GM21717 (cell line): ENCODE data around the gene LHX2.

Source experiments
- ATAC-seq: cut with Tn5 transposase; IDR thresholded peaks from one replicate; pipeline ENCODE4 v1.9.1; 2021; ENCODE audit warnings: mild to moderate bottlenecking, moderate library complexity; ENCODE audit not compliant: unreplicated experiment

Gene LHX2

DNA sequence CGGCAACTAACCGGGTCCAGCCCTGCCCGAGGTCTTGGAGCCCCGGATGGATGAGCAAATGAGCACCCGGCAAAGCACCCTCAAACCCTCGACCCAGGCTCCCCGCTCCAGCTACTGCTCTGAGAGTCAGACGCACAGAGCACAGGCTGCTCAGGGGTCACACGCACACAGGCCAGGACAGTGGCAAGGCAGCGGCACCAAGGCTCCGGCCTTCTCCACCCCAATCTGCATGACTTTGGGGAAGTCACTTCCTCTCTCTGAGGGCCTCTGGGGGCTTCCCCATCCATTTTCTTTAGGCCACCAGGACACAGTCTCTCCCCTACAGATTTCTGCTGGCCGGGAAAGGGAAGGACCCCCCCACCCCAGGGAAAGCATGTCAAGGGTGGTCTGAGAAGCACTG lies 18.0 kb downstream of the LHX2 start:
- ATAC-seq = no peak

DNA sequence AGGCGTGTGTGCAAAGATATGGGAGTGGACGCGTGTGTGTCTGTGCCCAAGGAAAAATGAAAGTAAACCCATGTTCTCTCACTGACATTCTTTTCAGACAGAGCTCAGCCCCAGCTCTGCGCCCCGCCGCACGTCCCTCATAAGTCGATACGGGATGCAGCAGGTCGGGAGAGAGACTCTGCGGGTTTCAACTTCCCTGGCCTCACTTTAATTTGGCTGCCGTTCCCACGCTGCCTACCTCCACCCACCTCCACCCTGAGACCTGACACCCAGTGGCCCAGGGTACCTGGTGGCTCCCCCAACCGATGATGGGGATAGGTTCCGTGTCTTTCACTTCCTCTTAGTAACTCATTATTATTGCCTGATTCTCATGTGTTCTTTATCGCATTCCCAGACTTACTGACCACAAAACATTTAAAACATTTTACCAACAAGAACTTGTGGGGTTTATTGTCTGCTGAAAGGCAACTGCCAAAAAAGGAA lies 19.4 kb downstream of the LHX2 start:
- ATAC-seq = no peak

DNA sequence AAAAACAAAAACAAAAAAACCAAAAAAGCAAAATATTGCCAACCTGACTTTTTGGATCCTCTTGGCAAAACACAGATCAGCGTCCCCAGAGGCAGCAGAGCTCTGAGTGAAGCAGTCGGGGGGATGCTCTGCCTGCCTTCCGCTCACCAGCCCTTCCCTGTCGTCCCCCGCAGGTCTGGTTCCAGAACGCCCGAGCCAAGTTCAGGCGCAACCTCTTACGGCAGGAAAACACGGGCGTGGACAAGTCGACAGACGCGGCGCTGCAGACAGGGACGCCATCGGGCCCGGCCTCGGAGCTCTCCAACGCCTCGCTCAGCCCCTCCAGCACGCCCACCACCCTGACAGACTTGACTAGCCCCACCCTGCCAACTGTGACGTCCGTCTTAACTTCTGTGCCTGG lies 20.7 kb downstream of the LHX2 start:
- no peak for ATAC-seq

DNA sequence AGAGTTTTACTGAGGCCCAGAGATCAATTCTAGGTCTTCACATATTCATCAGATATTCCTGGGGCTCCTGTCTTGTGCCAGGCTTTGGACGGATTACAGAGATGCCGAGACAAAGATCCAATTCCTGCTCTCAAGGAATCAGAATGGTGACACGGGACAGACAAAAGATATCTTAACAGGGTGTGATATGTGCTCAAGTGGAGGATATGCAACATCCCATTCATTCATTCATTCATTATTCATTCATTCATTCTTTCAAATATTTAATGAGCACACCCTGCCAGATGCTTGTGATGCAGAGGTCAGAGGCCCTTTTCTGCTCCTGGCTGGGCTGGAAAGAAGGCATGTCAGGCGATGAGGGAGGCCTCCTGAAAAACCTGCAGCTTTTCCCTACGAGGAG lies 21.8 kb downstream of the LHX2 start:
- no peak for ATAC-seq

DNA sequence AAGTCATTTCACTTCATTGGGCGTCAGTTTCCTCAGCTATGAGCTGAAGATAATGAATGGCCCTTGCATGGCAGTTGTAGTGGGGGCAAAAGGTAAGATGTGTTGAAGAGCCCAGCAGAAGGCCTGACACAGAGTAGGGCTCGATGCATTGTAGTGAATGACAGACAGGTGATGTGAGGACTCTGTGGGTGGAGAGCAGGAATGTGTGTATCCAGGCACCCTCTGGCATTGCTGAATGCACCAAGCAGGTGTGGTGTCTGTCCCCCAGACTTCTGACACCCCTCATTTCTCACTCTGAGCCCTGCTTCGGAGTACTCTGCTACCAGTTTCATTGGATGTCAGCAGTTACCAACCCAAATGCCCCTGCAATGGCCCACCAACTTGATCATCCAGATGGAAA lies 22.4 kb downstream of the LHX2 start:
- ATAC-seq = no peak

DNA sequence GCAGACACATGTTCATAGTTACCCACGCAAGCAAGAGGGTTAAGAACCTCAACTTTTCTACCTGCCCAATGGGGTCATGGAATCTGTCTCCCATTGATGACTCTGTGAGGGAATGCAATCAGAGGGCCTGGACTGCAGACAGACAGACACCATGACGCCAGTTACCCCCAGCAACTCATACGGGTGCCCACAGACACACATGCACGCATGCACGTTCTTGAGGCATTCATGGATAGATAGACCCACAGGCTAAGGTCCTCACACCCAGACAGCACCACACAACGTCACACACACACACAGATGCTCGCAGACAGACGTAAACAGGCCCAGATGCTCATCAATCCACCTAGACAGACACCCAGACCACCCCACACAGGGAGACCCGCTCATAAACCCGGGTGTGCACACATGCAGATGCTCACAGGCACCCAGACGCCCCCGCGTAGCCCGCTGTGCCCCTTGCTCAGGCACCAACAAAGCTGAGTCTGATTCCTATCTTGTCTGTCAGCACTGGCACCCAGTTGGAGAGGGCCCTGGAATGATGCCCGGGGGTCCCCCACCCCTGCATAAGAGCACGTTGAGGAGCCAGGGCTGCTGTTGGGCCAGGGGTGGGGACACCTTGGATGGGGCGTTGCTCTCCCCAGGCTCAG lies 23.6 kb downstream of the LHX2 start:
- no peak for ATAC-seq

DNA sequence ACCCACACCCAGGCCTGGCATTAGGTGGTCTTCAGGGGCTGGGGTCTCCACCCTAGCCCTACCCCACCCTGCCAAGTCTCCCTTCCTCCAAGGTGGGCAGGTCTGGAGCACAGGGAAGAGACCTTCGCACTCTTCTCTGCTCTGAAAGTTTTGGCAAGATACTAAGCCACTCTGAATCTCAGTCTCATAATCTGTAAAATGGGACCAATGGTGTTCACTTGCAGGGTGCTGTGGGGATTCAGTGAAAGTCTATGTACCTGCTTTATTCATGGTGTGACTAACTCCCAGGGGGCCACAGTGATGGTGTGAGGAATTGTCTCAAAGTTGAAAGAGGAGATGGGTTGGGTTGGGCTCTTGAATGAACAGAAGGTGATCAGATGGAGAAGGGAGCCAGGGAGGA lies 25.0 kb downstream of the LHX2 start:
- no peak for ATAC-seq

DNA sequence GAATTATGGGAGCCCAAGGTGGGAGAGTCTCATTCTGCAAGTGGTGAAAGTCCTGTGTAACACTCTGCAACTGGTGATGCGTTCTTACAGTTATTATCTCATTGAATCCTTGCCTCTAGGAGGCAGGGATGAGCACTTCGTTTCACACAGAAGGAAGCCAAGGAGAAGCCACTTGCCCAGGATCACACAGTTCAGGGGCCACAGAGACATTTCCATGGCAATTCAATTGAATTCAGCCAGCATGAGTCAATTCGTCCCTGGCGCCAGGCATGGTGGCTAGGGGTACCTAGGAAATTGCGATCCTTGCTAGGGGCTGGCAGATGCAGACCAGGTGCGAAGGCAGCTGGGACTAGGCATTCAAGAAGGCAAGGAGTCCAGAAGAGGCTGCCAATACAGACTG lies 26.2 kb downstream of the LHX2 start:
- ATAC-seq = no peak

DNA sequence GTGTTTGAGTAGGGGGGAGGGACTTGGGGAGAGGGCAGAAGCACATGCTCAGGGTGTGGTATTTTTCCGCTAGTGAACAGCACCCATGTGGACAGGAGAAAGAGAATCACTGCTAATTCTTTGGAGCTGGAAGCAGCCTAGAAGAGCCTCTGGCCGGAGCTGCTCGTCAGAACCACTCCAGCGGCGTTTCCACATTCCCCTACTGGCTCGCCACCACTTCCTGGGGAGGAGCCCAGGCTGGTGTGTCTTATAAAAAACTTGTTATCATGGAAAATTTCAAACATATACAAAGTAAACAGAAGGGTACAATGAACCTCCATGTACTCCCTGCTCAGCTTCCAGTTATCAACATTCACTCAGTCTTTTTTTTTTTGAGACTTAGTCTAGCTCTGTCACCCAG lies 26.7 kb downstream of the LHX2 start:
- no peak for ATAC-seq

DNA sequence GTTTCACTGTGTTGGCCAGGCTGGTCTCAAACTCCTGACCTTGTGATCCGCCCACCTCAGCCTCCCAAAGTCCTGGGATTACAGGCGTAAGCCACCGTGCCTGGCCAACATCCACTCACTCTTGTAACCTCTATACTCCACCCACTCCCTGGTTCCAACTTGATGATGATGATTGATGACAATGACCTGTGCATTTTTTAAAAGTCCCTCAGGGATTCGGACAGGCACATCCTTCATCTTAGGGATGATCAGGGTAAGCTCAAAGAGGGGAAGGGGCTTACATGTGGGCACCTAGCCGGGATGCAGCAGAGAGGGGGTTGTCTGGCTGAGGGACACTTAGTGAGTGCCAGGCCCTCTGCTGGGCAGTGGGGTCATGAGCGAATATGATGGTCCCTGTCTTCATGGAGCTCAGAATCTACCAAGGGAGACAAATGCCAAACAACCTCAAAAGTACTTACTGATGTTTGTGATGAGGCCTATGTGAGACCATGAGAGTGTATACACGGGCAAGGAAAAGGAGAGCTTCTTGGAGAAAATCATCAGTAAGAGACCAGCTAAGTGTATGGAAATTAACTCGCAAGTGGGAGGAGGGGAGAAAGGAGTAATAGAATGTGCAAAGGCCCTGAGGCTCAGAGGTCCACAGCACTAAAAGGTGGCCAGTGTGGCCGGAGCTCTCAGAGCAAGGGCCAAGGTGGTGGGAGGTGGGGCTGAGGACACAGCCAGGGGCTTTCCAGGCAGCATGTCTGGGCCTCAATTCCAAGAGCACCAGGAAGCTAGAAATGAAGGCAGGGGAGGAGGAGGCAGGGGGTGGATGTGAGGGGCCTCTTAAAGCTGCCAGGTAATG lies 27.4 kb downstream of the LHX2 start:
- no peak for ATAC-seq

DNA sequence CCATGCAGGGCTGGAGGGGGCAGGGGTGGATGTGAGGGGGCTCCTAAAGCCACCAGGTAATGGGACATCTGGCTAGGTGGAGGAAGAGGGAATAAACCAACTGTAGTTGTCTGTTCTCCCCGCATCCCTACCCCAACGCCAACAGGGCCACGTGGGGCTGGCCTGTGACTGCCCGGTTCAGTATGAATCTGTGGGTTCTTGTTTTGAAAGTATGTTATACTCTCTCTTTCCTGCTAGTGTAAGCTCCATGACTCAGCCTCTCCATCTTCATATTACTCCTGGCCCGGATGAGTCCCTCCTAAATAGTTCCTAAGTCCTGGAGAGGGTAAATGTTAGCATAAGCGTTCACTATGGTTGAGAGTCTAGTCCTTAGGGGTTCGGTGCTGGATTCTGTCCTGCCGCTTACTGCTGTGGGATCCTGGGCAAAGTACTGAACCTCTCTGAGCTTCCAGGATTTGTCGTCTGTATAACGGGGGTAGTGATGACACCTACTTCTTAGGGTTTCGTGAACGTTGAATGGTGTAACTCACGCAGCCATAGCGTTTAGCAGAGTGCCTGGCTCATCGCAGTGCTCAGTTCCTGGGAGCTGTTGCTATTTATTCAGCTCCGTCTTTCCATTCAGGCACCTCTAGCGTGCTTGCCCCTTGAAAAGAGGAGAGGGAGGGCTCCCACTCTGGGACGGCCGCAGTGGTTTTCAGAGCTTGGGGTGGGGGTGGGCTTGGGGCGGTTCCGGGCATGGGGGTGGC lies 28.8 kb downstream of the LHX2 start:
- ATAC-seq = no peak

DNA sequence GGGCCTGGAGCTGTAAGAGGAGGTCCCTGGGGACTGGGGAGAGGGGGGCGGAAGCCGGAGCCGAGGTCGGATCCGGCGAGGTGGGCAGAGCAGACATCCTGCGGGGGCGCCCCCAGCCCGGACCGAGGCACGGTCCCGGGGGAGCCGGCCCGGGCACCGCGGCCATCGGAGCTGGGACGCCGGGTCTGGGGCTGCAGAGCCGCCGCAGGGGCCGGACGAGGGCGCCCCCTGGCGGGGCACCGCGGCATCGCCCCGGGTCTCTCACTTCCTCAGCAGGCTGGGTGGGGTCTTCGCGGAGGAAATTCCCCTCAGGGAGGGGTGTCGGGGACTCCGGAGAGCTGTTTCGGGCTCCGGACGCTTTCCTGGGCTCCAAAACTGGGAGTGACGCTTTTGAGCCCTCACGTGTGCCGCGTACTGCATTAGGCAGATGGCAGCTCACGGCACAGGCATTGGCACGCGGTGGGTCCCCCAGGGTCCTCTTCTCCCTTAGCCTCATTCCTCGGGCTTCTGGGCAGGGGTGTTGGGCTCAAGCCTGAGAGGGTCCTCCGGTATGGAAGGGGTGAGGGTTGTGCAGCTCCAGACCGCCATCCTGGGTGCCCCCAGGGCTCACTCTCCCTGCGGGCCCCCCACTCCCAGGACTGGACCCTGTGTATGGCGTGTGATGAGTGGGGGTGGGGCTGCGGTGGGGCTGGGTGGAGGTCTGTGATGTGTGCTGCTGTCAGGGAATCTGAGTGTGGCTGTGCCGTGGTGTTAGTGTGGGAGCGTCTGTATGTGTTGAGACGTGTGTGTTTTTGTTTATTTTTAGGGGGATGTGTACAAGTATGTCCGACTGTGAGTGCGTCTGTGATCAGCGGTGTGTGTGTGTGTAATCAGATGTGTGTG lies 29.6 kb downstream of the LHX2 start:
- ATAC-seq = no peak

DNA sequence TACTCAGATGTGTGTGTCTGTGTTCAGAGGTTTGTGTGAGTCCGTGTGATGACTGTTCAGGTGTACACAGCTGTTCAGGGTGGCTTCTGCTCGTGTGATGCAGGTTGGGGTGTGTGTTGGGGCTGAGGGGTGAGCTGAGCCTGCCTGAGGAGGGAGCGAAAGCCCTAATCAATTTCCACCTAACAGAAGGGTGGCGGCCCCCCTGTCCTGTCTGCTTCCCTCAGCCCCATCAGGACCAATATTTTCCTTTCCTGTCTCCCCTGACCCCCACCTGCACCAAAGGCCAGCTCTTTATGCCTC lies 30.2 kb downstream of the LHX2 start:
- no peak for ATAC-seq

DNA sequence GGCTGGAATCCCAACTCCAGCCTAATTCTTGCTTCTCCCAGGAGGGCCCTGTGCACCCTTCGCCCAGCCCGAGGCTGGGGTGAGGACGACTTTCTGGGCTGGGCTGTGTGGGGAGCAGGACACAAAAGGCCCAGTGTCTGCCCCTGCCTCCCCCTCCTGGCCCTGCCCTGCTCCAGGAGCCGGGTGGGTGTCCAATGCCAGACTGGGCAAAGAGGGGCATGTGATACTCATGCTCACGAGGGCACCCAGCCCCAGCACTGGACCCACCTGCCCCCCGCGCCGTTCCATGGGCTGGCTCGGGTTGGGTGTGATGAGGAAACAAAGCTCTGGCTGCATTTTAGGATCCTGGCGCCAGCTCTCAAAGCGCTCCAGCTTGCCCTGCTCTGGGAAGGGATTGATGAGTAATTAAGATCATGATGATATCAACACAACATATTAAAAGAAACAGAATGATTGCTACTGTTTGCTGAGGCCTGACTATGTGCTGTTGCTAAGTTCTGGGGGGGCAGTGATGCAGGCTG lies 30.7 kb downstream of the LHX2 start:
- no peak for ATAC-seq

DNA sequence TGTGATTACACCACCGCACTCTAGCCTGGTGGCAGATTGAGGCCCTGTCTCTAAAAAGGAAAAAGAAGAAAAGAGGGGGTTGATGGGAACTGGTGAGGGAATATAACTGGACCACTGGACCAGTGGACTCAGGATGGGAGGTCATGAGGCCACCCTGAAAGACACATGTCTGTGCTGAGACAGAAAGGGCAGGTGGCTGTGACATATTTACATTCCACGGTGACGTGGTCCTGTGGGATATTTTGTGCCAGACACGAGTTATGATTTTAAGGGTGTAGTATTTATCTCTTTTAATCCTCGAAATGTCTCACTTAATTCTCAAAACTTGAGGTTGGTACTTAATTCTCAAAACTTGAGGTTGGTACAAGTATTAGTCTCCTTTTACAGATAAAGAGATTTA lies 32.9 kb downstream of the LHX2 start:
- ATAC-seq = no peak

DNA sequence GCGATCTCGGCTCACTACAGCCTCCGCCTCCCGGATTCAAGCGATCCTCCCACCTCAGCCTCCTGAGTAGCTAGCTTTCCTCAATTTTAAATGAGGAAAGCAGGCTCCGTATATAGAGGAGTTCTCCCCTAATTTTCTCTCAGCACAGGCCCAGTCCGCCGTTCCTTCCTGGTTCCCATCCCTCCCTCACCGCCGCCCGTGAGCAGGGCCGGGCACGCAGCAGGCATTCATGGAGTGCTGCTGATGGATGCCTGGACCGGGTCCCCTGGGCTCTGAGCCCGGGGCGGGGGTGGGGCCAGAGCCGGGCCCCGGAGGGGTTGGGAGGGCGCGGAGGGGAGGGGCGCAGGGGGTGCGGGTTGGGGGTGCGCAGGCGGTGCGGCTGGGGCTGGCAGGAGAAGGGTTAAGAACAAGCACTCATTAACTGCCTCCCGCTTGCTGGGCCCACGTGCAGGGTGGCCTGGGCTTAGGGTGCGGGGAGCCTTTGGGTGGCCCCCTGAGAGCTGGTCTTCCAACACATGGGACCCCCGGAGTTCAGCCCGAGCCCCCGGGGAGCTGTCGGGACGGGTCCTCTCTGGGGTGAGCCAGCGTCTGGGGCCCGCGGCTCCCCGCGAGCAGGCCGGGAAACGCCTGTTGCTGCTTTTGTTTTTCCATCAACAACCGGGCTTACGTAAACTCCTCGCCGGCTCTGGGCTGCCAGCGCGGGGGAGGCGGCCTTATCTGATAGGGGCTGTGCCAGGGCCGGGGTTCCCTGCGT lies 33.7 kb downstream of the LHX2 start:
- no peak for ATAC-seq

DNA sequence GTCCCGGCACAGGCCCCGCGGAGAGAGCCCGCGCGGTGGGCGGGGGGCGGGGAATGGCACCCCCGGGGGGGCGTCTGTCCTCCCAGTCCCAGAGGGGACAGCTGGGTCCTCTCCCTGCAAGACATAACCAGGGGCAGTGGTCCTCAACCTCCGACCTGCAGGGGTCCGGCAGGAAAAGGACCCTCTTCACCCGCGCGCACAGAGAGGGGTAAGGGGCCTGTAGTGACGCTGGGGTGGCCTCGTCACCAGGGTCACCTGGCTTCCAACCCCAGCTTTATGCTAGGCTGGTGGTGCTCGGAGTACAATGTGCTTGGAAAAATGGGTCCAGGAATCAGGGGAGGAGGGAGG lies 34.2 kb downstream of the LHX2 start:
- no peak for ATAC-seq

DNA sequence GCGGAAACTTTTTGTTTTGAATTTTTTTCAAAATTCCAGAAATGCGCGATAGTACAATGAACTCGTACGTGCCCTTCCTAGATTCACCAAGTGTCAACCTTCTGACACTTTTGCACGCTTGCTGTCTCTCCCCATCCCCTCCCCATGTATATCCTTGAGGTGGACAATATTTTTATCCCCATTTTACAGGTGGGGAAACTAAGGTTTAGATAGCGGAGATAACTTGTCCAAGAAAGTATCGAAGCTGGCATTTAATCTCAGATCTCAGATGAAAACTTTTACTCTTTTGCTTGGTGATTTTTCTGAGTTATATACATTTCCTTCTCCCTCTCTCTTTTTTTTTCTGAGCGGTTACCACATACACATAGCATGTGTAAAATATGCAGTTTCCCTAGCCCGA lies 34.6 kb downstream of the LHX2 start:
- no peak for ATAC-seq

DNA sequence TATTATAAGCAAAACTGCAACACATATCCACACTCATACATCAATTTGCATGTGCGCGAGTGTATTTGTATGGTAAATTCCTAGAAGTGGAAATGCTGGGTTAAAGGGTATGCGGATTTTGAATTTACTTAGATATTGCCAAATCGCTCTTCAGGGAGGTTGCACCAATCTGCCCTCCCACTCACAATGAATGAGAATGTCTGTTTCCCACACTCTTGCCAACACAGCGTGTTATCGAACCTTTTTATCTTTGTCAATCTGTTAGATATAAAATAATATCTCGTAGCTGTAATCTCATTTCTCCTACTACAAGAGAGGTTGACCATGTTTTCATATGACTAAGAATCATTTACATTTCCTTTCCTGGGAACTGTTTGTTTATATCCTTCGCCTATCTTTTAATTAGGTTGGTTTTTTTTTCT lies 35.7 kb downstream of the LHX2 start:
- ATAC-seq = no peak

DNA sequence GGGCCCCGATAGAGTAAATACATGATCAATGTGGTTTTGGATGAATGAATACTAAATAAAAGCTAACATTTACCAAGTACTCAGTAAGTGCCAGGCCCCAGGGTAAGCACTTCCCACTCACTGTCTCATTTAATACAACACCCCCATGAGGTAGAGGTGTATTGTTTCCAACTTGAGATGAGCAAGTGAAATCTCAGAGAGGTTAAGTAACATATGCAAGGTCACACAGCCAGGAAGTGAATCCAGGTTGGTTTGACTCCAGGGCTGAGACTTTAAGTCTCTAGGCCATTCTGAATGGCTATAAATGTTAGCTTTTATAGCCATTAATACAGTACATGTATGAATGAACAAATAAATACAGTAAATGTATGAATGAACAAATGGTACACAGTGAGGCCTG lies 39.4 kb downstream of the LHX2 start:
- ATAC-seq = no peak
